Fibroblast of the aortic adventitia (primary cell): Measurements from ENCODE around the gene USP48. TPM values are rescaled to one million over a fixed set of nuclear protein-coding genes. Genes with fewer than 3 reads are reported as not detected.

ENCODE experiments used
- DNase-seq: peaks from one replicate; pipeline ENCODE4 v3.0.0-alpha.2; 2010; ENCODE audit warnings: low read depth
- H3K4me3 ChIP-seq: 2 replicates; pipeline ENCODE4 v1.5.1; 2011; ENCODE audit warnings: low read depth, mild to moderate bottlenecking, control low read depth, low read length, moderate library complexity
- total RNA-seq: library from RNA; depleted of rRNA; stranded (reverse); fragments of >200 nt; gene quantifications from 2 replicates; pipeline ENCODE4 v1.2.3, GENCODE V29; 2012; ENCODE audit warnings: low replicate concordance
- TF ChIP-seq, protein P1 (sequence below): IDR thresholded peaks from 2 replicates; pipeline ENCODE4 v1.5.1; 2011; ENCODE audit warnings: mild to moderate bottlenecking, low read length, control low read depth, inconsistent platforms; ENCODE audit not compliant: insufficient read depth

Gene USP48
- total RNA-seq, 1 donor = 57.9 TPM

DNA sequence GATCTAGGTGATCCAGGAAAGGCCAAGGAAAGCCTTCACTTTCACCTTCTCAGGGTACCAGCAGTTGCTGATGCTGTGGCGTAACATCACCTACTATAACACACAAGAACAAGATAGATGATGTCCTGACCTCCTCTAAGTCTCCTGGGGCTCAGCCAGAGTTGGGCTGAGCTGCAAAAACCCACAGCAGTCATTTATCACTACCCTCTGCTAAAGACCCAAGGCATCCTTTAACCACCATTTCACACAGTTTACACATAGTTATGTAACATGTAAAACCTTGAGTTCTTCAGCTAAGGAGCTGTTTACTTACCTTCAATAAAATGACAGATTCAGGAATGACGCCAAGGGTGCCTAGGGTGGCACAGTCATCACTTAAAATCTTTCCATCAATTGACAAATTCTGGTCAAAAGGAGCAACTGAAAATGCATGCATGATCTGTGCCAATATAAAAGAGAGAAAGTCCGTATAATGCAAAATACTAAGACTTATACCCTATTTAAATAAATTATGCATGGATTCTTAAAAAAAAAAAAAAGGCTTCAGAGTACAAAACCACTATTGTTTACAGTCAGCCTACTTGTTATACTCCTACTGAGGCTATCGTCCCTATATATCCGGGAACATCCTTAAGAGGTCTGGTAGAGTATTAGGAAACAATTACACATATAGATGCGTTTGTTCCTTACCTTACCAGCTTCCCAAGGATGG is 93.1 kb downstream of the USP48 start:
- DNase-seq = no peak
- TF ChIP-seq, protein P1, sequence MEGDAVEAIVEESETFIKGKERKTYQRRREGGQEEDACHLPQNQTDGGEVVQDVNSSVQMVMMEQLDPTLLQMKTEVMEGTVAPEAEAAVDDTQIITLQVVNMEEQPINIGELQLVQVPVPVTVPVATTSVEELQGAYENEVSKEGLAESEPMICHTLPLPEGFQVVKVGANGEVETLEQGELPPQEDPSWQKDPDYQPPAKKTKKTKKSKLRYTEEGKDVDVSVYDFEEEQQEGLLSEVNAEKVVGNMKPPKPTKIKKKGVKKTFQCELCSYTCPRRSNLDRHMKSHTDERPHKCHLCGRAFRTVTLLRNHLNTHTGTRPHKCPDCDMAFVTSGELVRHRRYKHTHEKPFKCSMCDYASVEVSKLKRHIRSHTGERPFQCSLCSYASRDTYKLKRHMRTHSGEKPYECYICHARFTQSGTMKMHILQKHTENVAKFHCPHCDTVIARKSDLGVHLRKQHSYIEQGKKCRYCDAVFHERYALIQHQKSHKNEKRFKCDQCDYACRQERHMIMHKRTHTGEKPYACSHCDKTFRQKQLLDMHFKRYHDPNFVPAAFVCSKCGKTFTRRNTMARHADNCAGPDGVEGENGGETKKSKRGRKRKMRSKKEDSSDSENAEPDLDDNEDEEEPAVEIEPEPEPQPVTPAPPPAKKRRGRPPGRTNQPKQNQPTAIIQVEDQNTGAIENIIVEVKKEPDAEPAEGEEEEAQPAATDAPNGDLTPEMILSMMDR = no peak
- no peak overlapping the region for H3K4me3 ChIP-seq

DNA sequence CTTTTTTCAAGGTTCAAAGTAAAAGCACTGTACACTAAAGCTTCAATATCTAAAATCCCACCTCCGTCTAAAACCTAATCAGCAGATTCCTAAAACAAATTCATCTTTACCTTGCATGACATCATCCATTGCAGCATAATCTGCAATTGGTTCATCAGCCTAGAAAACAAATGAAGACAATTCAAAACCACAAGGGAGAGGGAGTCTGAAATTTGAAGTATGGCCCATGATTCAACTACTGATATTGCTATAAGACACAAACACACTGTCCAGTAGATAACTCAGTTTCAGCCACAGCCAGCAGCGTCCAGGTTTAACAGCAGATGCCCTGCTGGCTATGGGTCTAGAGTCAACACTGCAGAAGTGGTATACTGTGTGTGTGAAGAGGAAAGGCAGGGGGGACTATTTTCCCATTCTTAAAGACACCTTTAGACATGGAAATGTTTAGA is 95.8 kb downstream of the USP48 start:
- no peak for DNase-seq
- TF ChIP-seq, protein P1 = no peak

DNA sequence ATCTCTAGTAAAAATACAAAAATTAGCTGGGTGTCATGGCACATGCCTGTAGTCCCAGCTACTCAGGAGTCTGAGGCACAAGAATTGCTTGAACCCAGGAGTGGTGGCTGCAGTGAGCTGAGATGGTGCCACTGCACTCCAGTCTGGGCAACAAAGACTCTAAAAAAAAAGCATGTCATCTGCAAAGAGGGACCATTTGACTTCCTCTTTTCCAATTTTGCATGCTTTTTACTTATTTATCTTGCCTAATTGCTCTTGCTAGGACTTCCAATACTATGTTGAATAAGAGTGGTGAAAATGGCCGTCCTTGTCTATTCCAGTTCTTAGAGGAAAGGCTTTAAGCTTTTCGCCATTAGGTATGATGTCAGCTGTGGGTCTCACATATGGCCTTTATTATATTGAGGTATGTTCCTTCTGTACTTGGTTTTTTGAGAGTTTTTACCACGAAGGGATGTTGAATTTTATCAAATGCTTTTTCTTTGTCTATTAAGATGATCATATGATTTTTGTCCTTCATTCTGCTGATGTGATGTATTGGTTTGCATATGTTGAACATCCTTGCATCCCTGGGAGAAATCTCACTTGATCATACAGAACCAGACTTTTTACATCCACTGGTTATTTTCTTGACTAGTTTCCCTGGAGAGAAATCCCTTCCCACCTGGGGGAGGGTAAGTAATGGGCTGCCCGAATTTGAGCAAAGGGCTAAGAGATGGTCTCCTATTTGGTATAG is 96.8 kb downstream of the USP48 start:
- TF ChIP-seq, protein P1 = no peak
- no peak overlapping the region for H3K4me3 ChIP-seq
- no peak for DNase-seq

More for the DNA sequence above, 95.8 kb downstream of the USP48 start:
- no peak overlapping the region for H3K4me3 ChIP-seq

DNA sequence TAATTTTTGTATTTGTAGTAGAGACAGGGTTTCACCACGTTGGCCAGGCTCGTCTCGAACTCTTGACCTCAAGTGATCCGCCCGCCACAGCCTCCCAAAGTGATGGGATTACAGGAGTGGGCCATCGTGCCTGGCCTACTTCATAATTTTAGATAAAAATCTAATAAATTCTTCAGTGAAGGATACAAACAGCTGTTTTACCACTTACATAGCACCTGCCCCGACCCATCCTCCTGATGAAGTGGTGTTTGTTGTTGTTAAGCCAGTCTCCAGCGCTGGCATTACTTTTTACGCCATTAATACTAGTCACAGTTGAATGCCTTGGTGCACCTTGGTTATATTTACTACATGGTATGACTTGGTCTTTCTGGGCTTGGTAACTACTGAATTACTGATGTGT is 101.5 kb downstream of the USP48 start:
- TF ChIP-seq, protein P1 = no peak
- DNase-seq = no peak
- no peak overlapping the region for H3K4me3 ChIP-seq

DNA sequence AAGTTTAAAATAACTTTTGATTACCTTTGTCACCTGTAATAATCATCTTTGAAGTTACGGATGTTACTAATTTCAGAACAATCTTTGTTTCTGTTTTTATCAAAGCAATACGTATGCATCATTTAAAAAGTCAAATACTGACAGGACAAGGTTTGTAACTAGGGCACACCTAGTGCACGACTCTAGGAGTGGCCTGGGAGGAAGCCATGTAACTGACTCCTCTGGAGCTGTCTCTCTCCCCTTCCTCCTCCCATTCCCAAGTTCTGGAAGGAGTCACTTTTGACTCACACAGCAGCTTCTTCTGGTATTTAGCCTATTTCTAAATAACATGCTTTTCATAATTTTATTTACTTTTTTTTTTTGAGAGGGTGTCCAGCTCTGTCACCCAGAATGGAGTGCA is 102.0 kb downstream of the USP48 start:
- TF ChIP-seq, protein P1 = no peak
- H3K4me3 ChIP-seq = no peak overlapping the region
- DNase-seq = peak; percentile 28

DNA sequence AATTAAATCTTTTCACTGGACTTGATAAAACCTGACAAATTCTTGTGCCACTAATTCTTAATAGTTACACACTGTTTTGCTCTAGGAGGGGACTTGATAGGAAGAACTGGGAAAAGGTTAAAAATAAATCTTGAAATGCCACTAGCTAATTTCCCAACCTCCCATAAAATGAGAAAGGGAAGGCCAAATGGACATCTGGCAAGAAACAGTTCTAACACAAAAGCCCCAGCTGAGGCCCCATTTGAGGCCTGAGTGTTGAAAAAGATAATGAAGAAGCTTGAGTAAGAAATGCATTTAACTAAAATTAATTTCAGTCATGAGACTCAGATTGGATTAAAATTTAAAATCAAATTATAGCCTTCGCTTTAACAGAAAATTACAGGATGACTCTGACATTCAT is 102.6 kb downstream of the USP48 start:
- no peak for DNase-seq
- TF ChIP-seq, protein P1 = no peak
- no peak overlapping the region for H3K4me3 ChIP-seq
